ENCODE results near the gene DNAJC7.

GRCh38 chr17:42040818-42041217, 23.6 kb upstream of the DNAJC7 start:
- no peak for TF ChIP-seq CTCF (IDR thresholded peaks at IDR 0.05)
- TF ChIP-seq POLR2A (IDR thresholded peaks at IDR 0.05) = no peak
- no peak for TF ChIP-seq POLR2AphosphoS5 (IDR thresholded peaks at IDR 0.05)
- TF ChIP-seq EP300 (IDR thresholded peaks at IDR 0.05) = no peak

Data from upper lobe of left lung (tissue), 4 donors.